Endothelial cell of umbilical vein (primary cell): ENCODE results near the gene BID. TPM values are rescaled to one million over a fixed set of nuclear protein-coding genes. Genes with fewer than 3 reads are reported as not detected.

Source experiments
- BruUV-seq: library from RNA; stranded (reverse); fragments of 400-500 nt; replicated peaks from 2 replicates; lab custom pipeline; 2021; lab: Mats Ljungman, UMichigan
- CTCF ChIA-PET: fragments of 300-600, 350-600 bp; sonication (Branson Sonifier 250); formaldehyde crosslinking; loops from one replicate; lab custom pipeline; 2021; ENCODE audit warnings: antibody characterized with exemption, inconsistent platforms; lab: Charles Lee
- POLR2A ChIA-PET: fragments of 300-600, 350-600 bp; sonication (Branson Sonifier 250); formaldehyde crosslinking; loops from one replicate; lab custom pipeline; 2021; ENCODE audit warnings: antibody characterized with exemption, inconsistent platforms; lab: Charles Lee
- DNase-seq: peaks from one replicate; pipeline ENCODE4 v3.0.0-alpha.2; 2011; ENCODE audit warnings: low read depth, low spot score
- FAIRE-seq: peaks from 2 replicates; lab custom pipeline; 2011; peaks lifted over from hg19 to GRCh38; lab: Jason Lieb, UNC
- H2AFZ ChIP-seq: 2 replicates; pipeline ENCODE4 v1.6.0; 2012; ENCODE audit warnings: low read depth, low read length, control low read depth, inconsistent platforms
- H3K27ac ChIP-seq: 2 replicates; pipeline ENCODE4 v1.5.1; 2011; ENCODE audit warnings: low read depth, mild to moderate bottlenecking, control low read depth, low read length, moderate library complexity; ENCODE audit not compliant: insufficient read depth
- H3K27me3 ChIP-seq, 2 experiments: 2 replicates each; pipeline versions ENCODE4 v1.6.0 to v1.6.1; 2011; ENCODE audit warnings: low read length in 2 of 2, mixed read lengths in 1 of 2; ENCODE audit not compliant: control insufficient read depth in 2 of 2, insufficient read depth in 2 of 2
- H3K36me3 ChIP-seq, 2 experiments: 2 replicates in 1 of 2; 3 replicates in 1 of 2; pipeline ENCODE4 v1.5.1; 2011; ENCODE audit warnings: low read length in 2 of 2, mild to moderate bottlenecking in 1 of 2, moderate library complexity in 1 of 2; ENCODE audit not compliant: control insufficient read depth in 2 of 2, insufficient read depth in 2 of 2; ENCODE audit errors: extremely low read depth in 1 of 2
- H3K4me1 ChIP-seq: 3 replicates; pipeline ENCODE4 v1.5.1; 2011; ENCODE audit warnings: mild to moderate bottlenecking, low read length; ENCODE audit not compliant: control insufficient read depth, insufficient read depth; ENCODE audit errors: extremely low read depth
- H3K4me2 ChIP-seq: 2 replicates; pipeline ENCODE4 v1.6.1; 2011; ENCODE audit warnings: low read length, control low read depth, mixed read lengths; ENCODE audit not compliant: insufficient read depth
- H3K4me3 ChIP-seq, 3 experiments: fragments of 200-600 bp in 1 of 3; sonication (generic), shearing (Covaris generic) in 1 of 3; replicated peaks in 1 of 3; 2 replicates each; pipeline ENCODE4 v1.5.1; 2011 to 2016; ENCODE audit warnings: control low read depth in 3 of 3, low read length in 3 of 3, mild to moderate bottlenecking in 2 of 3, inconsistent platforms in 1 of 3, low read depth in 1 of 3, moderate library complexity in 1 of 3; ENCODE audit not compliant: insufficient read depth in 1 of 3
- H3K79me2 ChIP-seq: 2 replicates; pipeline ENCODE4 v1.6.0; 2012; ENCODE audit warnings: low read length, inconsistent platforms; ENCODE audit not compliant: control insufficient read depth, insufficient read depth
- H3K9ac ChIP-seq: replicated peaks from 2 replicates; pipeline ENCODE3; 2011; ENCODE audit warnings: low read length, control low read depth; ENCODE audit not compliant: insufficient read depth; ENCODE audit errors: extremely low read depth
- H3K9me1 ChIP-seq: replicated peaks from 3 replicates; pipeline ENCODE4 v1.6.0; 2011; ENCODE audit warnings: mild to moderate bottlenecking, low read length; ENCODE audit not compliant: control insufficient read depth, insufficient read depth; ENCODE audit errors: extremely low read depth
- H3K9me3 ChIP-seq: replicated peaks from 2 replicates; pipeline ENCODE4 v1.5.1; 2012; ENCODE audit warnings: low read length, inconsistent platforms; ENCODE audit not compliant: control insufficient read depth, insufficient read depth
- H4K20me1 ChIP-seq: replicated peaks from 2 replicates; pipeline ENCODE3; 2011; ENCODE audit warnings: mild to moderate bottlenecking, low read length; ENCODE audit not compliant: control insufficient read depth, insufficient read depth; ENCODE audit errors: extremely low read depth
- EZH2 ChIP-seq: IDR thresholded peaks from 2 replicates; pipeline ENCODE4 v1.6.1; 2012; ENCODE audit warnings: borderline replicate concordance, low read depth, mild to moderate bottlenecking, moderate library complexity, low read length, inconsistent platforms; ENCODE audit not compliant: severe bottlenecking
- FOS ChIP-seq: IDR thresholded peaks from 2 replicates; pipeline ENCODE4 v1.6.1; 2011; ENCODE audit warnings: mild to moderate bottlenecking, low read length, moderate library complexity, borderline replicate concordance; ENCODE audit not compliant: insufficient read depth
- GATA2 ChIP-seq: IDR thresholded peaks from 2 replicates; pipeline ENCODE4 v1.7.0; 2011; ENCODE audit warnings: low read depth, mild to moderate bottlenecking, moderate library complexity, mixed read lengths, low read length; ENCODE audit not compliant: insufficient read length, insufficient read depth
- JUN ChIP-seq: IDR thresholded peaks from 2 replicates; pipeline ENCODE4 v1.6.1; 2011; ENCODE audit warnings: borderline replicate concordance, low read depth; ENCODE audit not compliant: insufficient read length, insufficient read depth
- MYC ChIP-seq: IDR thresholded peaks from one replicate; pipeline ENCODE4 v1.6.1; 2011; ENCODE audit warnings: mild to moderate bottlenecking, low read depth, low read length
- POLR2A ChIP-seq: IDR thresholded peaks from 2 replicates; pipeline ENCODE4 v1.6.1; 2012; ENCODE audit warnings: low read depth, mild to moderate bottlenecking, control low read depth, low read length
- POLR2AphosphoS5 ChIP-seq: IDR thresholded peaks from 2 replicates; pipeline ENCODE4 v1.6.1; 2012; ENCODE audit warnings: low read depth, mild to moderate bottlenecking, control low read depth, low read length, moderate library complexity; ENCODE audit not compliant: insufficient read depth
- dilution Hi-C: fragments of 300-500 bp; cut with MboI; formaldehyde crosslinking; loops from one replicate; pipeline ENCODE4 v1.15.0; 2019; ENCODE audit warnings: low sequenced_read_pairs; ENCODE audit not compliant: extremely low pct_ligation_motif_present
- intact Hi-C: fragments of 100-400 bp; cut with micrococcal nuclease; formaldehyde crosslinking; loops from one replicate; pipeline ENCODE4 v1.10.0; 2022
- polyA plus RNA-seq, 4 experiments: library from polyadenylated mRNA; depleted of rRNA in 3 of 4; stranded (reverse) in 3 of 4; unstranded in 1 of 4; fragments of >200 nt; gene quantifications; 2 replicates each; pipeline versions ENCODE4 v1.2.1 to v1.2.3, GENCODE V29; 2011 to 2012; ENCODE audit warnings: missing spikeins in 1 of 4
- total RNA-seq: library from RNA; stranded (reverse); gene quantifications from 2 replicates; pipeline ENCODE4 v1.2.3, GENCODE V29; 2021
- TF ChIP-seq, protein P1 (sequence below), 2 donors: IDR thresholded peaks; 1 replicate in 1 of 2; 2 replicates in 1 of 2; pipeline ENCODE4 v1.5.1; 2011; ENCODE audit warnings: low read length in 2 of 2, mild to moderate bottlenecking in 2 of 2, moderate library complexity in 2 of 2, control low read depth in 1 of 2, inconsistent platforms in 1 of 2, low read depth in 1 of 2; ENCODE audit not compliant: insufficient read depth in 1 of 2; ENCODE audit errors: extremely low read depth in 1 of 2
- TF ChIP-seq, protein P2 (sequence below): IDR thresholded peaks from 2 replicates; pipeline ENCODE4 v1.6.1; 2011; ENCODE audit not compliant: insufficient read depth, insufficient read length

BID gene
- total and polyA plus RNA-seq, 2 donors (not counting 3 experiments of a cell fraction or from before 2014, with no cell fraction given), result 39.0 to 119 TPM

DNA sequence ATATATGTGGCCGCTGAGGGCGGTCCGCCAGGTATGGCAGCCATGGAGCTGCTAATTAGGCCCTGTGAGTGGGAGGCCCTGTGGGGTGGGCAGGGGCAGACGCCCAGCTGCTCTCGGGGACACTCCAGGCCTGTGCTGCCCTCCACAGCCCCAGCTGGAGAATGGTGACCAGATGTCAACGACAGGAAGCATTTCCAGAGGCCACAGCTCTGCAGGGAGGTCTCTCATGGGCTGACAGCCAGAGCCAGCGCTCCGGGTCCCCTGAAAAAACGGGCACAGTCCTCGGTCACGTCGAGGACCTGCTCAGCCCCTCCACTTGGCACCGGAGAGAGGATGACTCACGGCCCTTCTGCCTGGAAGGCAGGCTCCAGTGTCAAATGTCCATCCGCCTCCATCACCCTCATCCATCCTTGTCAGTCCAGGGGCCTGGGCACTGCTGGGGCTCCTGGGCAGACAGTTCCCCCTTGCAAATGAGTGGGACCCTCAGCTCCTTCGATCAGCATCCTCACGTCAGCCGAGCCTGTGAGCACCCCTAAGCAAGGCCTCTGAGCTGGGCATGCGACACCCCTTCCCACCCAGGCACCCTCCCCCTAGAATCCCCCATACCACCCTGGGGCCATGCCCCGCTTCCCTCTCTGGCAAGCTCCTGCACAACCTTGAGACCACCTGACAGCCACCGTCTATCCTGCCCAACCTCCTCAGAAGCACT lies 1.9 kb downstream of the BID start:
- Histone ChIP-seq H2AFZ (no peak overlapping the region), H3K4me2 (no peak overlapping the region), H3K9ac (no peak overlapping the region), H3K4me1 (peaks cover 13% of the 10 kb centered on the region), H3K27me3 (no peaks in the 10 kb centered on the region), H3K9me1 (no peaks in the 10 kb centered on the region), H3K79me2 (peaks cover 41% of the 10 kb centered on the region), H3K27ac (no peak overlapping the region), H4K20me1 (no peaks in the 10 kb centered on the region), H3K36me3 (no peaks in the 10 kb centered on the region), H3K9me3 (no peaks in the 10 kb centered on the region), H3K4me3 (no peak overlapping the region)
- FAIRE-seq, result peak; percentile 12
- no TSS peak for BruUV-seq
- TF ChIP-seq, protein P1, sequence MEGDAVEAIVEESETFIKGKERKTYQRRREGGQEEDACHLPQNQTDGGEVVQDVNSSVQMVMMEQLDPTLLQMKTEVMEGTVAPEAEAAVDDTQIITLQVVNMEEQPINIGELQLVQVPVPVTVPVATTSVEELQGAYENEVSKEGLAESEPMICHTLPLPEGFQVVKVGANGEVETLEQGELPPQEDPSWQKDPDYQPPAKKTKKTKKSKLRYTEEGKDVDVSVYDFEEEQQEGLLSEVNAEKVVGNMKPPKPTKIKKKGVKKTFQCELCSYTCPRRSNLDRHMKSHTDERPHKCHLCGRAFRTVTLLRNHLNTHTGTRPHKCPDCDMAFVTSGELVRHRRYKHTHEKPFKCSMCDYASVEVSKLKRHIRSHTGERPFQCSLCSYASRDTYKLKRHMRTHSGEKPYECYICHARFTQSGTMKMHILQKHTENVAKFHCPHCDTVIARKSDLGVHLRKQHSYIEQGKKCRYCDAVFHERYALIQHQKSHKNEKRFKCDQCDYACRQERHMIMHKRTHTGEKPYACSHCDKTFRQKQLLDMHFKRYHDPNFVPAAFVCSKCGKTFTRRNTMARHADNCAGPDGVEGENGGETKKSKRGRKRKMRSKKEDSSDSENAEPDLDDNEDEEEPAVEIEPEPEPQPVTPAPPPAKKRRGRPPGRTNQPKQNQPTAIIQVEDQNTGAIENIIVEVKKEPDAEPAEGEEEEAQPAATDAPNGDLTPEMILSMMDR (IDR thresholded peaks at IDR 0.05; ENCODE audit: extremely low read depth in 1 of 2, insufficient read depth in 1 of 2, low read depth in 1 of 2, low read length in 2 of 2), result no peak
- TF ChIP-seq MYC (no peak), POLR2AphosphoS5 (no peak), POLR2A (no peak), EZH2 (no peak), GATA2 (no peak), FOS (no peak), JUN (no peak)
- TF ChIP-seq, protein P2, sequence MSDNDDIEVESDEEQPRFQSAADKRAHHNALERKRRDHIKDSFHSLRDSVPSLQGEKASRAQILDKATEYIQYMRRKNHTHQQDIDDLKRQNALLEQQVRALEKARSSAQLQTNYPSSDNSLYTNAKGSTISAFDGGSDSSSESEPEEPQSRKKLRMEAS, result no peak
- no peak for DNase-seq
- intact Hi-C loops, result loop anchor here (10.0 kb wide), 1 partner anchor 138 kb away; the partner anchor contains the start of gene BCL2L13
- ChIA-PET CTCF (interaction anchor here (0.6 to 2.0 kb wide), 7 partner anchors 13 to 304 kb away, joined by 3 to 9 read pairs (median 4); no protein-coding TSS in a partner anchor), POLR2A (no interaction called here)
- dilution Hi-C loops, result no loop called here
